Activated T-helper 1 cell treated with anti-CD3 and anti-CD28 coated beads, Interleukin-2, amount 50 U/mL, for 16 hours (primary cell): ENCODE data around the gene NCKAP5.
"Not testable (repeated sequence)": the region's sequence is repeated elsewhere in the genome, so short reads cannot be mapped to it uniquely, and the experiment has no call there.

Source experiments
- DNase-seq, 2 donors: peaks; one replicate each; pipeline ENCODE4 v3.0.0-alpha.2; 2020; ENCODE audit warnings: low read depth in 1 of 2, low spot score in 1 of 2

The NCKAP5 gene

DNA sequence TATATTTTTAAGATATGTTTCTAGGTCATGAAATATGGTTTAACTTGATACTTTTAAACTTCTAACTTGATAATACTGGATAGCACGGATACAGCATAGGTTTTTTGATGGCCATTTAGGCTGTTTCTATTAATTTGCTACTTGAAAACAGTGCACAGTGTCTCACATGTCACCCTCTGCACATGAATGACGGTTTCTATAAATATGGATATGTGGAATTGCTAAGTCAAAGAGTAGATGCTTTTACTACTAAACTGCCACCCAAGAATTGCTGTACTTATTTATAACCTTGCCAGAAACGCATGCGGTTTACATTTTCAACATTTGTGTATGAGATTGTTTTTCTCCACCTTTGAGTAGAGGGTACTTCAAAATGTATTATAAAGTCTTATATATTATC, 723.7 kb downstream of the NCKAP5 start:
- DNase-seq = no peak

GRCh38 chr2:132837769-132838168, 730.5 kb downstream of the NCKAP5 start:
- DNase-seq = no peak

- DNase-seq = no peak
Observed at GRCh38 chr2:132830321-132830827, 737.9 kb downstream of the NCKAP5 start.

GRCh38 chr2:132825601-132826000, 742.7 kb downstream of the NCKAP5 start:
- DNase-seq = no peak

- no peak for DNase-seq
Observed at GRCh38 chr2:132824716-132825115, 743.5 kb downstream of the NCKAP5 start.

GRCh38 chr2:132816234-132816633, 752.0 kb downstream of the NCKAP5 start:
- DNase-seq = no peak

DNA sequence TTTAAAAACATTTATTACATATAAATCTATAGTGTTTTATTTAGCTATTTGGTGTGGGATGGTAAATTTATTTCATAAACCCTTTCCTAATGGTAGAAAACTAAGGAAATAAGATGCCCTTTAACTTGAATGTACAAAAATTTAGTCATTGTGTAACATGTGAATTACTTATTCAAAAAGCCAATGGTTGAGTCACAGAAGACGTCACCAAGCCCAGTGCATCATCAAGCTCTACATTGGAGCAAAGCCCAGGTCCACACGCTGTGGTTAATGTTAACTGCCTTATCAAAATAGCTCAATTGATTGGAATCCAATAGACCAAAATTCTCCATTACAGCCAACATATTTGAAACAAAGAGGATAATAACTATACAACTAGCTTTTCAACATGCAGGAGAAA, 752.7 kb downstream of the NCKAP5 start:
- no peak for DNase-seq

DNA sequence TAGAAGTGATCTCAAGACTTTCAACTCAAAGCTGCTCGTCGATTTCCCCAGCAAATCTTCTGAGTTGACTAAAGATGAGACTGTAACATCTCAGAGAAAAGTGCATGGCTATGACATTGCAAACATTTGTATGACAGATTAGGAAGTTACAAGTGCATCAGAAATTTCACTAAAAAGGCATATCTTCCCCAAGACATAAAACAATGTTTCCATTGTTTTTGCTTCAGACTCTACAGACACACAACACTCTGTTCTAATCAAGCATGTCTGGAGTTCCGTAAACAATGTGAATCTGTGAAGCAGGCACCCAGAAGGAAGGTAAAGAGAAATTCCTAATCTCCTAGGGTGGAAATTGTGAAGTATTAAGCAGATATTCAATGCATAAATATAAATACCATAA, 753.6 kb downstream of the NCKAP5 start:
- no peak for DNase-seq

- DNase-seq = no peak
Observed at GRCh38 chr2:132813422-132813821, 754.8 kb downstream of the NCKAP5 start.

- no peak for DNase-seq
Observed at GRCh38 chr2:132811148-132811915, 756.9 kb downstream of the NCKAP5 start.

- not testable (repeated sequence) for DNase-seq
Observed at GRCh38 chr2:132809962-132810361, 758.3 kb downstream of the NCKAP5 start.

GRCh38 chr2:132804051-132804450, 764.2 kb downstream of the NCKAP5 start:
- DNase-seq = no peak

DNA sequence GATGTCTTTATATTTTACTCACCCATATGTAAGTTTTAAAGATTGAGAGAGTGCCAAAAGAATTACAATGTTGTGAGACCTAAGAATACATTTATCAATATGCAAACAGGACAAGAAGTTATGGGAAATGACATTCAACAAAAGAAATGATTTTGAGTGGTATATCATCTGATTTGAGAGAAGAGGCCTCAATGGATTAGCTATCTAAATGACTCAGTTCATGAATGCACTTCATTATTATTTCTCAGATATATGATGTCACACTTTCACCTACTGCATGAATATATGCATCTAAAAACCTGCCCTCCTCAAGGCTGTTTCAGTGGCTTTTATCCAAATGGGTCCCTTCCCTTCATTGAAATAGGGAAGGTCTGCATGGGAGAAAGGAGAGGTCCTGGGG, 769.9 kb downstream of the NCKAP5 start:
- DNase-seq = no peak

GRCh38 chr2:132797556-132797955, 770.7 kb downstream of the NCKAP5 start:
- no peak for DNase-seq

GRCh38 chr2:132797071-132797470, 771.2 kb downstream of the NCKAP5 start:
- DNase-seq = no peak

- no peak for DNase-seq
Observed at GRCh38 chr2:132795220-132795619, 773.0 kb downstream of the NCKAP5 start.

DNA sequence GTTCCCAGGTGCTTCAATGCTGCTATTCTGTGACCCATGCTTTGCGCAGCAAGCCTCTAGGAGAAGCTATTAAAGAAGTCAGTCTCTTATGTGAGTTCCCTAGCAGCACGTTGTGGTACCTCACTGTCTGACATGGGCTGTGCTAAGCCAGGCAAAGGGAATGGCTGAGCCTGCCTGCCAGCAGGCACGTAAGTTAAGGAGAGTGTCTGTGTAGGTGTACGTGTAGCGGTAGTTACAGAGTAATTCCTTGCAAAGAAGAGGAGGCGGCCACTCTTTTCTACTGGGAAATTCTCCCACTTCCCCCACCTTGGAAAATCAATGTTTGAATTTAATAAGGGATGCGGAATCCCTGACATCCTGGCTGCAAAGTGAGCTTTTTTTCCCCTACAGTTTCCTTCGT, 774.7 kb downstream of the NCKAP5 start:
- no peak for DNase-seq

DNA sequence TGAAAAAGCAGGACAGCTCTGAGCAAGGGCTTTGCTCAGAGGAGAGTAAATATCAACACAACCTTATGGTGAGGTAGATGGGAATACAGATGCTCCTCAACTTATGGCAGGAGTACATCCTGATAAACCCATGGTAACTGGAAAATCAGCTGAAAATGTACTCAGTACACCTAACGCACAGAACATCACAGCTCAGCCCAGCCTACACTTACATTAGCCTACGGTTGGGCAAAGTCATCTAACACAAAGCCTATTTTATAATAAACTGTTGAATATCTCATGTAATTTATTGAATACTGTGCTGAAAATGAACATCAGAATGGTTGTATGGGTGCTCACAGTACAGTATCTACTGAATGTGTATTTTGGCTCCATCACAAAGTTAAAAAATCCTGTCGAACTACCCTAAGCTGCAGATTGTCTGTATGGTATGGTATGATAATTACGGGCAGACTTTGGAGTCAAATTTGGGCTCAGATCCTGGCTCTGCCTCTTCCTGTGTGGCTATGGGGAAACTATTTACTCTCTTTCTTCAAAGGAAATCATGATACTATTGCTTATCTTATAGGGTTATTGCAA, 778.0 kb downstream of the NCKAP5 start:
- DNase-seq = no peak

DNA sequence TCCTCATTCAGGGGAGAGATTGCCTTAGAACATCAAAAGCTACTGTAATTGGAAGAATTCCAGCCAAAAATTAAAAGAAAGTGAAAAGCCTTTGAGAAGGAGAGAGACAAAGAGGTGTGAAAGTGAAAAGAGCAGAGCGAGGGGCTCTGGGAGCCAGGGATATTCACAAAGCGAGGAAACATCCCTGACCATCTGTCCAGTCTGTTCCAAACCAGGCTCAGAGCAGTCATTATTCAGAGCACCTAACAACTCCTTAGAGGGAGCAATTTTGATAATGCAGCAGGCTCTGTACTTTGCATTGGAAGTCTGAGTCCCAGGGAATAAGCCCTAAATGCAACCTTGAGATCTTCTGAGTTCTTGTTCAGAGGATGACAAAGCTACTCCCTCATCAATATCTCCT, 779.2 kb downstream of the NCKAP5 start:
- no peak for DNase-seq

DNA sequence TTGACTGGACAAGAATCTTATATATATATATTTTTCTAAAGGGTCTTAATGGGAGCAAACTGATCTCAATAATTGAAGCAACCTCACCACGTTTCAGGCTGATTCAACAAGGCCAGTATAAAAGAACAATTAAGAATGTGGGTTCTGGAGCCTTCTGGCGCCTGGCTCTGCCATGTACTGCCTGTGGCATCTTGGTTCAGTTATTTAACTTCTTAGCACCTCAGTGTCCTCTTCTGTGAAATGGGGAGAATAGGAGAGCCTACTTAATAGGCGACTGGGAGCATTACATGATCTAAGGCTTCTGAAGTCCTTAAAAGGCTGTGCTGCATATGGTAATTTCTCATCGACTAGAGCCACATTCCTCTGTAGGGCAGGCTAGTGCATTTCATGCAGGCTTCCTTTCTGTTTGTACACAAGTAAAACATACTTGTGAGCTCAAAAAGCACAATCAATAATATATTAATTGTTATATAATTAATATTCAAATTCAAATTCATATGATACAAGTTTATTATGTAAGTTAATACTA, 779.9 kb downstream of the NCKAP5 start:
- DNase-seq = no peak

GRCh38 chr2:132783883-132784282, 784.4 kb downstream of the NCKAP5 start:
- DNase-seq = no peak

DNA sequence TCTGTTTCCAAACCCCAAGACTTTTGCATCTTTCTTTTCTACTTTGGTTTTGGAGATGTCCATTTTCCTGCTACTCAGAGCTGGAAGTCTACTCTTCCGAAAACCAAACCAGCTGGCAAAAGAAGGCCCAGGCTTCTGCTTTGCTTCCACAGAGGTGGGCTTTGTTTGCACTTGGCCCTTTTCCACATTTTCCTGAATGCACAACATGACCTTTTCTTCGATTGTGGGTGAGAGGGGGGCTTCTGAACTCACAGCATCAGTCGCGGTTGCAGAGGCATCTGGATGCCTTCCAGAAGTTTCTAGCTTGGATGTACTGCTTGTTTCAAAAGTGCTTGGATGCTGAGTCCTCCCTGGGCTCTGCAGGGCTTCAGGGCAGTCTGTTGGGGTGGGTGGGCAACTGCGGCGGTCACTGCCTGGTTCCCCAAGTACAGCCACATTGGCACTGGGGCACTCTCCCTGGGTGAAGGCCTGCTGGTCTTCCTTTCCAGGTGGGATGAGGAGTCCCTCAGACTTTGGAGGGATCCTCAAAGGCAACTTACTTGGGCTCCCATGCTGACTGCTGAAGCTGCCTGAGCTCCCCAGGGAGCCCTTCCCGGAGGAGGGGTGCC, 786.0 kb downstream of the NCKAP5 start:
- no peak for DNase-seq
